CD14-positive monocyte (primary cell): Measurements from ENCODE around the gene RSRC1. TPM values are rescaled to one million over a fixed set of nuclear protein-coding genes. Genes with fewer than 3 reads are reported as not detected.

Experiments used
- DNase-seq, 3 donors: peaks; one replicate each; pipeline ENCODE4 v3.0.0-alpha.2; 2011 to 2022
- H2AFZ ChIP-seq: 2 replicates; pipeline ENCODE4 v1.6.0; 2012; ENCODE audit warnings: mild to moderate bottlenecking, low read depth, low read length, inconsistent platforms; ENCODE audit not compliant: insufficient read depth, poor library complexity, severe bottlenecking
- H3K27ac ChIP-seq, 2 donors: 1 replicate in 1 of 2; 2 replicates in 1 of 2; pipeline ENCODE4 v1.5.1; 2012 to 2013; ENCODE audit warnings: low read length in 2 of 2, control low read depth in 1 of 2, inconsistent platforms in 1 of 2, low read depth in 1 of 2, mild to moderate bottlenecking in 1 of 2
- H3K27me3 ChIP-seq, 2 donors: one replicate each; pipeline versions ENCODE4 v1.6.0 to v1.6.1; 2011 to 2013; ENCODE audit warnings: low read length in 2 of 2; ENCODE audit not compliant: control insufficient read depth in 2 of 2, insufficient read depth in 2 of 2
- H3K36me3 ChIP-seq, 2 donors: replicated peaks in 1 of 2; 1 replicate in 1 of 2; 2 replicates in 1 of 2; pipeline versions ENCODE4 v1.5.1 to v1.6.1; 2012 to 2013; ENCODE audit warnings: low read length in 2 of 2, control low read depth in 1 of 2, inconsistent platforms in 1 of 2, mild to moderate bottlenecking in 1 of 2; ENCODE audit not compliant: insufficient read depth in 2 of 2, control insufficient read depth in 1 of 2
- H3K4me1 ChIP-seq, 2 donors: 1 replicate in 1 of 2; 2 replicates in 1 of 2; pipeline versions ENCODE4 v1.5.1 to v1.6.1; 2012 to 2013; ENCODE audit warnings: low read length in 2 of 2, control low read depth in 1 of 2, inconsistent platforms in 1 of 2, mild to moderate bottlenecking in 1 of 2, moderate library complexity in 1 of 2; ENCODE audit not compliant: insufficient read depth in 2 of 2, control insufficient read depth in 1 of 2
- H3K4me2 ChIP-seq: replicated peaks from 2 replicates; pipeline ENCODE3; 2012; ENCODE audit warnings: low read length, moderate library complexity, mild to moderate bottlenecking; ENCODE audit not compliant: poor library complexity, severe bottlenecking; ENCODE audit errors: extremely low read depth
- H3K4me3 ChIP-seq, 3 experiments: fragments of 200-600 bp in 1 of 3; sonication (generic) in 1 of 3; replicated peaks in 1 of 3; 1 replicate in 2 of 3; 2 replicates in 1 of 3; pipeline ENCODE4 v1.5.1; 2011 to 2013; ENCODE audit warnings: low read length in 3 of 3, mild to moderate bottlenecking in 3 of 3, control low read depth in 2 of 3, low read depth in 2 of 3, inconsistent platforms in 1 of 3, moderate library complexity in 1 of 3
- H3K79me2 ChIP-seq: 2 replicates; pipeline ENCODE4 v1.6.0; 2012; ENCODE audit warnings: mild to moderate bottlenecking, control low read depth, inconsistent platforms, low read length, moderate library complexity; ENCODE audit not compliant: insufficient read depth
- H3K9ac ChIP-seq: 2 replicates; pipeline ENCODE4 v1.6.0; 2017; ENCODE audit warnings: low read length, mild to moderate bottlenecking; ENCODE audit not compliant: insufficient read depth, poor library complexity, severe bottlenecking
- H3K9me3 ChIP-seq, 2 donors: replicated peaks in 1 of 2; 1 replicate in 1 of 2; 2 replicates in 1 of 2; pipeline versions ENCODE4 v1.5.1 to v1.6.1; 2012 to 2013; ENCODE audit warnings: low read length in 2 of 2, control low read depth in 1 of 2; ENCODE audit not compliant: control insufficient read depth in 1 of 2, insufficient read depth in 1 of 2
- H4K20me1 ChIP-seq: 2 replicates; pipeline ENCODE4 v1.6.0; 2012; ENCODE audit warnings: mild to moderate bottlenecking, low read length, control low read depth, moderate library complexity; ENCODE audit not compliant: insufficient read depth
- H3K27ac Mint-ChIP-seq, 7 donors: one replicate each; pipeline ENCODE4 v1.8.0; 2020; ENCODE audit warnings: mild to moderate bottlenecking in 7 of 7, mixed read lengths in 7 of 7, moderate library complexity in 6 of 7, inconsistent platforms in 2 of 7
- H3K27me3 Mint-ChIP-seq, 3 donors: one replicate each; pipeline ENCODE4 v1.8.0; 2021 to 2022; ENCODE audit warnings: low read depth in 3 of 3, mild to moderate bottlenecking in 3 of 3, mixed read lengths in 3 of 3, moderate library complexity in 3 of 3, inconsistent platforms in 1 of 3
- H3K36me3 Mint-ChIP-seq, 2 donors: one replicate each; pipeline ENCODE4 v1.8.0; 2020; ENCODE audit warnings: mixed read lengths in 2 of 2, inconsistent platforms in 1 of 2, mild to moderate bottlenecking in 1 of 2
- H3K4me1 Mint-ChIP-seq: one replicate; pipeline ENCODE4 v1.8.0; 2020; ENCODE audit warnings: mild to moderate bottlenecking, mixed read lengths
- H3K4me3 Mint-ChIP-seq, 2 donors: one replicate each; pipeline ENCODE4 v1.8.0; 2020; ENCODE audit warnings: mild to moderate bottlenecking in 2 of 2, mixed read lengths in 2 of 2, moderate library complexity in 1 of 2
- H3K9me3 Mint-ChIP-seq, 7 donors: one replicate each; pipeline ENCODE4 v1.8.0; 2020 to 2022; ENCODE audit warnings: mixed read lengths in 7 of 7, mild to moderate bottlenecking in 6 of 7, moderate library complexity in 6 of 7, inconsistent platforms in 2 of 7
- WGBS: methylation state at CpG from one replicate; pipeline ENCODE4 v1.1.5; 2013; ENCODE audit warnings: missing lambda C conversion rate; ENCODE audit not compliant: insufficient coverage; 5-methylcytosine and 5-hydroxymethylcytosine counted together
- intact Hi-C, 2 donors: fragments of 100-400 bp; cut with micrococcal nuclease; formaldehyde crosslinking; loops; one replicate each; pipeline versions ENCODE4 v1.15.0 to v1.15.1; 2023
- polyA plus RNA-seq, 3 donors: library from polyadenylated mRNA; depleted of rRNA in 1 of 3; unstranded in 2 of 3; stranded (reverse) in 1 of 3; fragments of 300-500 nt in 2 of 3; fragments of >200 nt in 1 of 3; fragmentation: Illumina TruSeq in 2 of 3; gene quantifications; 1 replicate in 2 of 3; 2 replicates in 1 of 3; pipeline ENCODE4 v1.2.3, GENCODE V29; 2012 to 2021
- TF ChIP-seq, protein P1 (sequence below): fragments of 200-600 bp; IDR thresholded peaks from one replicate; pipeline ENCODE4 v1.8.0; 2022; ENCODE audit warnings: antibody characterized with exemption, mild to moderate bottlenecking

The RSRC1 gene
- polyA plus RNA-seq, 3 donors = 6.6 to 31.7 (median 15.1) TPM

DNA sequence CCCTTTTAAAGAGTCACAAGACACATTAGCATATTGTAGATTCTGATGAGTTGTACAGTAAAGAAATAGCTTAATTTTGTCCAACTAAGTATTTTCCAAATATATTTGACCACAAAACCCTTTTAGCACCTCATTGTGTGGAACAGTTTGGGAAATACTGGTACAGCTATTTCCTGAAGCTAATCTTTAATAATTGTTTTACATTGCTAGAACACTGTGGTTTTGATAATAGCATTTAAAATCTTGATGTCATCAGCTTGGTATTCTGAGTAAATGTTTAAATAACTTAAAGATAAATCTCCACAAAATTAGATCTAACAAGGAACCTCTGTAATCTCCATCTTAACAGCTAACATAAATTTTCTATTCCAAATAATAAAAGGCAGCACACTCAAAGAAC, 321.1 kb downstream of the RSRC1 start:
- H3K4me3 Mint-ChIP-seq = no peak overlapping the region
- H3K36me3 Mint-ChIP-seq = no peaks in the 10 kb centered on the region
- no peaks in the 10 kb centered on the region for H3K79me2 ChIP-seq
- no peak overlapping the region for H3K27ac ChIP-seq
- TF ChIP-seq, protein P1, sequence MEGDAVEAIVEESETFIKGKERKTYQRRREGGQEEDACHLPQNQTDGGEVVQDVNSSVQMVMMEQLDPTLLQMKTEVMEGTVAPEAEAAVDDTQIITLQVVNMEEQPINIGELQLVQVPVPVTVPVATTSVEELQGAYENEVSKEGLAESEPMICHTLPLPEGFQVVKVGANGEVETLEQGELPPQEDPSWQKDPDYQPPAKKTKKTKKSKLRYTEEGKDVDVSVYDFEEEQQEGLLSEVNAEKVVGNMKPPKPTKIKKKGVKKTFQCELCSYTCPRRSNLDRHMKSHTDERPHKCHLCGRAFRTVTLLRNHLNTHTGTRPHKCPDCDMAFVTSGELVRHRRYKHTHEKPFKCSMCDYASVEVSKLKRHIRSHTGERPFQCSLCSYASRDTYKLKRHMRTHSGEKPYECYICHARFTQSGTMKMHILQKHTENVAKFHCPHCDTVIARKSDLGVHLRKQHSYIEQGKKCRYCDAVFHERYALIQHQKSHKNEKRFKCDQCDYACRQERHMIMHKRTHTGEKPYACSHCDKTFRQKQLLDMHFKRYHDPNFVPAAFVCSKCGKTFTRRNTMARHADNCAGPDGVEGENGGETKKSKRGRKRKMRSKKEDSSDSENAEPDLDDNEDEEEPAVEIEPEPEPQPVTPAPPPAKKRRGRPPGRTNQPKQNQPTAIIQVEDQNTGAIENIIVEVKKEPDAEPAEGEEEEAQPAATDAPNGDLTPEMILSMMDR = no peak
- H3K4me3 ChIP-seq = no peak overlapping the region
- H3K4me1 Mint-ChIP-seq = no peaks in the 10 kb centered on the region
- H3K27me3 ChIP-seq = no peaks in the 10 kb centered on the region
- H3K9me3 ChIP-seq = no peaks in the 10 kb centered on the region
- DNase-seq = no peak
- H3K9ac ChIP-seq = no peak overlapping the region
- H4K20me1 ChIP-seq = no peaks in the 10 kb centered on the region
- intact Hi-C loops = loop anchor here in 1 of 2 donors (10.0 kb wide), 3 partner anchors 336 to 816 kb away; no protein-coding TSS in a partner anchor
- no peaks in the 10 kb centered on the region for H3K36me3 ChIP-seq
- no peaks in the 10 kb centered on the region for H3K27me3 Mint-ChIP-seq
- no peak overlapping the region for H3K4me2 ChIP-seq
- no peaks in the 10 kb centered on the region for H3K4me1 ChIP-seq
- H3K9me3 Mint-ChIP-seq = no peaks in the 10 kb centered on the region
- H2AFZ ChIP-seq = no peak overlapping the region
- no peak overlapping the region for H3K27ac Mint-ChIP-seq

DNA sequence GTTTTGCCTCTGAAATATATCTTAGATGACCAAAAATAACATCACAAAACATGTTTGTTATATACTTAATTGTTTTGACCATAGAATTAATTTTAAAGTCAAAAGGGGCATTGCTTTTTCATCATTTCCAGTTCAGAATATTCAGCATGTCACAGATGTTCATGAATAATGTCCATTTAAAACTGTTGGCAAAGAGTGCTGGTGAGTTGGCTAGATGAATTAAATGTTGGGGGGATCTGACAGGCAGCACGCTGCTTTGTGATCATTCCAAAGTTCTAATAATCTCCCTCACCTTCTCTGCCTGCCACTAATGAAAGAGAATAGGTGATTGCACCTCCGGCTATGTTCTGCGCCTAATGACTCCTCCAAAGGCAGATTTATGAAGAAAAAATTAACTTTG, 321.9 kb downstream of the RSRC1 start:
- Histone ChIP-seq H3K9me3 (no peaks in the 10 kb centered on the region), H3K27me3 (no peaks in the 10 kb centered on the region), H3K27ac (no peak overlapping the region), H3K36me3 (no peaks in the 10 kb centered on the region), H3K4me3 (no peak overlapping the region), H3K4me2 (no peak overlapping the region), H3K4me1 (no peaks in the 10 kb centered on the region), H4K20me1 (no peaks in the 10 kb centered on the region), H3K79me2 (no peaks in the 10 kb centered on the region), H2AFZ (no peak overlapping the region), H3K9ac (no peak overlapping the region)
- no peaks in the 10 kb centered on the region for H3K36me3 Mint-ChIP-seq
- H3K27ac Mint-ChIP-seq = no peak overlapping the region
- TF ChIP-seq, protein P1 = no peak
- no peak overlapping the region for H3K4me3 Mint-ChIP-seq
- no peak for DNase-seq
- intact Hi-C loops = loop anchor here in 1 of 2 donors (10.0 kb wide), 3 partner anchors 337 to 817 kb away; no protein-coding TSS in a partner anchor
- H3K9me3 Mint-ChIP-seq = no peaks in the 10 kb centered on the region
- no peaks in the 10 kb centered on the region for H3K27me3 Mint-ChIP-seq
- H3K4me1 Mint-ChIP-seq = no peaks in the 10 kb centered on the region
- no CpG with 5 or more reads among the region's 3 CpGs for WGBS
